OCI-LY3 (cell line): ENCODE measurements around the gene SPPL3.

Experiments used
- CTCF ChIP-seq: fragments of 200-600, 300-600 bp; sonication (generic); IDR thresholded peaks from 2 replicates; pipeline ENCODE4 v1.5.1; 2014; ENCODE audit warnings: antibody characterized with exemption, low read length, low read depth
- EZH2phosphoT487 ChIP-seq: fragments of 200-600 bp; shearing (Covaris generic); IDR thresholded peaks from 2 replicates; pipeline ENCODE4 v1.6.1; 2018; ENCODE audit warnings: antibody characterized with exemption, mixed run types, low read depth

DNA sequence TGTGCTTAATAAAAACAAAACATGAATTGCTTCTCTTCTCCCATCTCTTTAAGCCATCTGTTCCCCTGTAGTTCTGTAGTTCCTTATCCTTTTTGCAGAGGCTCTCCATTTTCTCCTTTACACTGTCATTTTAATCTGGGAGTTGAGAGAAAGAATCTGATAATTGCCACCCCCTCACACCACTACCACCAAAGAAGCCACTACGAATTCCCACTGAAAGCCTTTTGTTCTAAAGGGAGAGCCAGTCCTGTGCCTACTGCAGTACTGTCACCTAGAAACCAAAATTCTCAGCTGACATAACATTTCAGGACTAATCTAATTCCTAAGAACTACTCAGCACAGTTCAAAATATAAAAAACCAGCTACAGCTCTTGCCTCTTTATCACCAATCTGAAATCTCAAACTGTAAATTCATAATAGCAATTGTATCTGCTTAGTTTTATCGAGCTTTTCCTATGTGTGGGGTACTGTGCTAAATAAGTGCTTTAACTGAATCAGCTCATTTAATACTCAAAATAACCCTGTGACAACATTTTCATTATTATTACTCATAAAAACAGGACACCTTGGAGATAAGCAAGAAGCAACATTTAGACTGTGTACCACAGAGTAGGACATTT is 72.4 kb downstream of the SPPL3 start:
- TF ChIP-seq CTCF = no peak
- no peak for TF ChIP-seq EZH2phosphoT487
